Astrocyte (in vitro differentiated cells and primary cell): Measurements from ENCODE around the gene SCYL1. TPM values are rescaled to one million over a fixed set of nuclear protein-coding genes. Genes with fewer than 3 reads are reported as not detected.

Experiments
- DNase-seq: peaks from one replicate; pipeline ENCODE4 v3.0.0-alpha.2; 2010; ENCODE audit warnings: low read depth
- FAIRE-seq: peaks from 2 replicates; lab custom pipeline; 2011; peaks lifted over from hg19 to GRCh38; lab: Jason Lieb, UNC
- H2AFZ ChIP-seq: 2 replicates; pipeline ENCODE4 v1.6.0; 2012; ENCODE audit warnings: low read depth, low read length, inconsistent platforms
- H3K27ac ChIP-seq: 2 replicates; pipeline ENCODE4 v1.5.1; 2011; ENCODE audit warnings: low read depth, low read length, inconsistent platforms
- H3K27me3 ChIP-seq: 2 replicates; pipeline ENCODE4 v1.6.0; 2011; ENCODE audit warnings: low read length, inconsistent platforms; ENCODE audit not compliant: insufficient read depth
- H3K36me3 ChIP-seq: 2 replicates; pipeline ENCODE4 v1.5.1; 2011; ENCODE audit warnings: low read length, inconsistent platforms; ENCODE audit not compliant: insufficient read depth
- H3K4me1 ChIP-seq: 2 replicates; pipeline ENCODE4 v1.5.1; 2011; ENCODE audit warnings: low read length, inconsistent platforms; ENCODE audit not compliant: insufficient read depth
- H3K4me2 ChIP-seq: 2 replicates; pipeline ENCODE4 v1.6.0; 2012; ENCODE audit warnings: low read length, inconsistent platforms
- H3K4me3 ChIP-seq: 2 replicates; pipeline ENCODE4 v1.5.1; 2011; ENCODE audit warnings: low read depth, mild to moderate bottlenecking, low read length, inconsistent platforms; ENCODE audit not compliant: insufficient read depth
- H3K79me2 ChIP-seq: 2 replicates; pipeline ENCODE4 v1.6.0; 2012; ENCODE audit warnings: mild to moderate bottlenecking, low read length, inconsistent platforms; ENCODE audit not compliant: insufficient read depth
- H3K9ac ChIP-seq: 2 replicates; pipeline ENCODE4 v1.6.0; 2012; ENCODE audit warnings: mild to moderate bottlenecking, low read length, inconsistent platforms
- H3K9me3 ChIP-seq: 2 replicates; pipeline ENCODE4 v1.5.1; 2012; ENCODE audit warnings: low read depth, mild to moderate bottlenecking, low read length, inconsistent platforms; ENCODE audit not compliant: insufficient read depth
- H4K20me1 ChIP-seq: 2 replicates; pipeline ENCODE4 v1.6.0; 2012; ENCODE audit warnings: low read length, inconsistent platforms; ENCODE audit not compliant: insufficient read depth
- H3K27ac Mint-ChIP-seq: one replicate; pipeline ENCODE4 v1.8.0; 2021; ENCODE audit warnings: mild to moderate bottlenecking, mixed read lengths; ENCODE audit not compliant: unreplicated experiment
- H3K27me3 Mint-ChIP-seq: one replicate; pipeline ENCODE4 v1.8.0; 2021; ENCODE audit warnings: low read depth, mixed read lengths; ENCODE audit not compliant: unreplicated experiment
- H3K36me3 Mint-ChIP-seq: one replicate; pipeline ENCODE4 v1.8.0; 2021; ENCODE audit warnings: low read depth, mixed read lengths; ENCODE audit not compliant: unreplicated experiment
- H3K4me1 Mint-ChIP-seq: one replicate; pipeline ENCODE4 v1.8.0; 2021; ENCODE audit warnings: low read depth, mixed read lengths; ENCODE audit not compliant: unreplicated experiment
- H3K4me3 Mint-ChIP-seq: one replicate; pipeline ENCODE4 v1.8.0; 2021; ENCODE audit warnings: mild to moderate bottlenecking, moderate library complexity, mixed read lengths; ENCODE audit not compliant: unreplicated experiment
- H3K9me3 Mint-ChIP-seq: one replicate; pipeline ENCODE4 v1.8.0; 2021; ENCODE audit warnings: mild to moderate bottlenecking, mixed read lengths; ENCODE audit not compliant: unreplicated experiment
- EZH2 ChIP-seq: IDR thresholded peaks from 2 replicates; pipeline ENCODE4 v1.6.1; 2012; ENCODE audit warnings: mild to moderate bottlenecking, low read length, inconsistent platforms; ENCODE audit not compliant: insufficient read depth
- total RNA-seq: library from RNA; stranded (reverse); gene quantifications from 2 replicates; pipeline ENCODE4 v1.2.1, GENCODE V29; 2021
- TF ChIP-seq, protein P1 (sequence below): IDR thresholded peaks from 2 replicates; pipeline ENCODE4 v1.5.1; 2011; ENCODE audit warnings: low read depth, mild to moderate bottlenecking, inconsistent platforms, low read length, moderate library complexity; ENCODE audit not compliant: insufficient read depth

Gene SCYL1
- total RNA-seq, 1 donor from 2014 or later, result 106 TPM

DNA sequence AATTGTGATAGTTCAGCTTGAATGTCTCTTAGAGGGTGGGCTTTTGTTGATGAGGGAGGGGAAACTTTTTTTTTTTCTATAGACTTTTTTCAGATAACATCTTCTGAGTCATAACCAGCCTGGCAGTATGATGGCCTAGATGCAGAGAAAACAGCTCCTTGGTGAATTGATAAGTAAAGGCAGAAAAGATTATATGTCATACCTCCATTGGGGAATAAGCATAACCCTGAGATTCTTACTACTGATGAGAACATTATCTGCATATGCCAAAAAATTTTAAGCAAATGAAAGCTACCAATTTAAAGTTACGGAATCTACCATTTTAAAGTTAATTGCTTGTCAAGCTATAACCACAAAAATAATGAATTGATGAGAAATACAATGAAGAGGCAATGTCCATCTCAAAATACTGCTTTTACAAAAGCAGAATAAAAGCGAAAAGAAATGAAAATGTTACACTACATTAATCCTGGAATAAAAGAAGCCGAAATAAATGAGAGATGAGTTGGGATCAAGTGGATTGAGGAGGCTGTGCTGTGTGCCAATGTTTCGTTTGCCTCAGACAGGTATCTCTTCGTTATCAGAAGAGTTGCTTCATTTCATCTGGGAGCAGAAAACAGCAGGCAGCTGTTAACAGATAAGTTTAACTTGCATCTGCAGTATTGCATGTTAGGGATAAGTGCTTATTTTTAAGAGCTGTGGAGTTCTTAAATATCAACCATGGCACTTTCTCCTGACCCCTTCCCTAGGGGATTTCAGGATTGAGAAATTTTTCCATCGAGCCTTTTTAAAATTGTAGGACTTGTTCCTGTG lies 22.1 kb upstream of the SCYL1 start:
- peaks cover 8% of the 10 kb centered on the region for H3K4me1 Mint-ChIP-seq
- no peaks in the 10 kb centered on the region for H3K27me3 Mint-ChIP-seq
- H3K4me3 ChIP-seq, result peak overlapping the region; percentile 100
- H3K9ac ChIP-seq, result peak overlapping the region; percentile 100
- peaks cover 62% of the 10 kb centered on the region for H3K36me3 ChIP-seq
- no peaks in the 10 kb centered on the region for H3K27me3 ChIP-seq
- peaks cover 2% of the 10 kb centered on the region for H3K9me3 Mint-ChIP-seq
- peak overlapping the region; percentile 84 for H3K4me2 ChIP-seq
- peaks cover 94% of the 10 kb centered on the region for H3K79me2 ChIP-seq
- H2AFZ ChIP-seq, result no peak overlapping the region
- peaks cover 83% of the 10 kb centered on the region for H4K20me1 ChIP-seq
- FAIRE-seq, result no peak
- H3K36me3 Mint-ChIP-seq, result peaks cover 28% of the 10 kb centered on the region
- TF ChIP-seq, protein P1, sequence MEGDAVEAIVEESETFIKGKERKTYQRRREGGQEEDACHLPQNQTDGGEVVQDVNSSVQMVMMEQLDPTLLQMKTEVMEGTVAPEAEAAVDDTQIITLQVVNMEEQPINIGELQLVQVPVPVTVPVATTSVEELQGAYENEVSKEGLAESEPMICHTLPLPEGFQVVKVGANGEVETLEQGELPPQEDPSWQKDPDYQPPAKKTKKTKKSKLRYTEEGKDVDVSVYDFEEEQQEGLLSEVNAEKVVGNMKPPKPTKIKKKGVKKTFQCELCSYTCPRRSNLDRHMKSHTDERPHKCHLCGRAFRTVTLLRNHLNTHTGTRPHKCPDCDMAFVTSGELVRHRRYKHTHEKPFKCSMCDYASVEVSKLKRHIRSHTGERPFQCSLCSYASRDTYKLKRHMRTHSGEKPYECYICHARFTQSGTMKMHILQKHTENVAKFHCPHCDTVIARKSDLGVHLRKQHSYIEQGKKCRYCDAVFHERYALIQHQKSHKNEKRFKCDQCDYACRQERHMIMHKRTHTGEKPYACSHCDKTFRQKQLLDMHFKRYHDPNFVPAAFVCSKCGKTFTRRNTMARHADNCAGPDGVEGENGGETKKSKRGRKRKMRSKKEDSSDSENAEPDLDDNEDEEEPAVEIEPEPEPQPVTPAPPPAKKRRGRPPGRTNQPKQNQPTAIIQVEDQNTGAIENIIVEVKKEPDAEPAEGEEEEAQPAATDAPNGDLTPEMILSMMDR, result no peak
- TF ChIP-seq EZH2, result no peak
- no peaks in the 10 kb centered on the region for H3K9me3 ChIP-seq
- H3K4me3 Mint-ChIP-seq, result no peak overlapping the region
- peaks cover 10% of the 10 kb centered on the region for H3K4me1 ChIP-seq
- DNase-seq, result peak; percentile 41
- peak overlapping the region; percentile 96 for H3K27ac ChIP-seq
- H3K27ac Mint-ChIP-seq, result no peak overlapping the region

DNA sequence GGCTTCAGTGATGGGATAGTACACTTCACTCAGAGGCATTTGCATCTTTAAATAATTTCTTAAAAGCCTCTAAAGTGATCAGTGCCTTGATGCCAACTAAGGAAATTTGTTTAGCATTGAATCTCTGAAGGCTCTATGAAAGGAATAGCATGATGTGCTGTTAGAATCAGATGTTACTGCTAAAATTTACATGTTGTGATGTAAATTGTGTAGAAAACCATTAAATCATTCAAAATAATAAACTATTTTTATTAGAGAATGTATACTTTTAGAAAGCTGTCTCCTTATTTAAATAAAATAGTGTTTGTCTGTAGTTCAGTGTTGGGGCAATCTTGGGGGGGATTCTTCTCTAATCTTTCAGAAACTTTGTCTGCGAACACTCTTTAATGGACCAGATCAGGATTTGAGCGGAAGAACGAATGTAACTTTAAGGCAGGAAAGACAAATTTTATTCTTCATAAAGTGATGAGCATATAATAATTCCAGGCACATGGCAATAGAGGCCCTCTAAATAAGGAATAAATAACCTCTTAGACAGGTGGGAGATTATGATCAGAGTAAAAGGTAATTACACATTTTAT lies 21.4 kb upstream of the SCYL1 start:
- H3K4me3 Mint-ChIP-seq, result no peak overlapping the region
- Histone ChIP-seq H2AFZ (no peak overlapping the region), H3K4me3 (peak overlapping the region; percentile 100), H3K27ac (peak overlapping the region; percentile 96), H3K9me3 (no peaks in the 10 kb centered on the region), H3K4me2 (peak overlapping the region; percentile 84), H4K20me1 (peaks cover 83% of the 10 kb centered on the region), H3K4me1 (peaks cover 3% of the 10 kb centered on the region), H3K36me3 (peaks cover 62% of the 10 kb centered on the region), H3K27me3 (no peaks in the 10 kb centered on the region), H3K9ac (peak overlapping the region; percentile 100), H3K79me2 (peaks cover 87% of the 10 kb centered on the region)
- peaks cover 28% of the 10 kb centered on the region for H3K36me3 Mint-ChIP-seq
- no peaks in the 10 kb centered on the region for H3K27me3 Mint-ChIP-seq
- DNase-seq, result no peak
- no peak for TF ChIP-seq EZH2
- H3K9me3 Mint-ChIP-seq, result peaks cover 2% of the 10 kb centered on the region
- FAIRE-seq, result no peak
- H3K4me1 Mint-ChIP-seq, result peaks cover 4% of the 10 kb centered on the region
- H3K27ac Mint-ChIP-seq, result peak overlapping the region; percentile 93

DNA sequence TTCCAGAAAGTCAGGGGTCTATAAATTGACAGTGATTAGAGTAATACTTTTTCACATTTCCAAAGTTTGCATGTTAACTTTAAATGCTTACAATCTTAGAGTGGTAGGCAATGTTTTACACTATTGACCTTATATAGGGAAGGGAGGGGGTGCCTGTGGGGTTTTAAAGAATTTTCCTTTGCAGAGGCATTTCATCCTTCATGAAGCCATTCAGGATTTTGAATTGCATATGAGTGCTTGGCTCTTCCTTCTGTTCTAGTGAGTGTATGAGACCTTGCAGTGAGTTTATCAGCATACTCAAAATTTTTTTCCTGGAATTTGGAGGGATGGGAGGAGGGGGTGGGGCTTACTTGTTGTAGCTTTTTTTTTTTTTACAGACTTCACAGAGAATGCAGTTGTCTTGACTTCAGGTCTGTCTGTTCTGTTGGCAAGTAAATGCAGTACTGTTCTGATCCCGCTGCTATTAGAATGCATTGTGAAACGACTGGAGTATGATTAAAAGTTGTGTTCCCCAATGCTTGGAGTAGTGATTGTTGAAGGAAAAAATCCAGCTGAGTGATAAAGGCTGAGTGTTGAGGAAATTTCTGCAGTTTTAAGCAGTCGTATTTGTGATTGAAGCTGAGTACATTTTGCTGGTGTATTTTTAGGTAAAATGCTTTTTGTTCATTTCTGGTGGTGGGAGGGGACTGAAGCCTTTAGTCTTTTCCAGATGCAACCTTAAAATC lies 20.8 kb upstream of the SCYL1 start:
- Histone ChIP-seq H2AFZ (no peak overlapping the region), H3K9ac (peak overlapping the region; percentile 100), H3K4me2 (peak overlapping the region; percentile 84), H3K27ac (peak overlapping the region; percentile 96), H3K4me3 (peak overlapping the region; percentile 100), H3K79me2 (peaks cover 80% of the 10 kb centered on the region), H4K20me1 (peaks cover 83% of the 10 kb centered on the region), H3K36me3 (peaks cover 62% of the 10 kb centered on the region), H3K27me3 (no peaks in the 10 kb centered on the region), H3K9me3 (no peaks in the 10 kb centered on the region), H3K4me1 (no peaks in the 10 kb centered on the region)
- Mint-ChIP-seq H3K4me1 (no peaks in the 10 kb centered on the region), H3K27ac (peak overlapping the region; percentile 93), H3K4me3 (no peak overlapping the region), H3K9me3 (peaks cover 2% of the 10 kb centered on the region), H3K27me3 (no peaks in the 10 kb centered on the region), H3K36me3 (peaks cover 28% of the 10 kb centered on the region)
- TF ChIP-seq, protein P1, result no peak
- no peak for TF ChIP-seq EZH2
- FAIRE-seq, result no peak
- peak; percentile 36 for DNase-seq
